CD14-positive monocyte (primary cell): ENCODE data around the gene MRTFB. TPM values are rescaled to one million over a fixed set of nuclear protein-coding genes. Genes with fewer than 3 reads are reported as not detected.

Experiments
- DNase-seq, 3 donors: peaks; one replicate each; pipeline ENCODE4 v3.0.0-alpha.2; 2011 to 2022
- H2AFZ ChIP-seq: 2 replicates; pipeline ENCODE4 v1.6.0; 2012; ENCODE audit warnings: mild to moderate bottlenecking, low read depth, low read length, inconsistent platforms; ENCODE audit not compliant: insufficient read depth, poor library complexity, severe bottlenecking
- H3K27ac ChIP-seq, 2 donors: 1 replicate in 1 of 2; 2 replicates in 1 of 2; pipeline ENCODE4 v1.5.1; 2012 to 2013; ENCODE audit warnings: low read length in 2 of 2, control low read depth in 1 of 2, inconsistent platforms in 1 of 2, low read depth in 1 of 2, mild to moderate bottlenecking in 1 of 2
- H3K27me3 ChIP-seq, 2 donors: one replicate each; pipeline versions ENCODE4 v1.6.0 to v1.6.1; 2011 to 2013; ENCODE audit warnings: low read length in 2 of 2; ENCODE audit not compliant: control insufficient read depth in 2 of 2, insufficient read depth in 2 of 2
- H3K36me3 ChIP-seq, 2 donors: replicated peaks in 1 of 2; 1 replicate in 1 of 2; 2 replicates in 1 of 2; pipeline versions ENCODE4 v1.5.1 to v1.6.1; 2012 to 2013; ENCODE audit warnings: low read length in 2 of 2, control low read depth in 1 of 2, inconsistent platforms in 1 of 2, mild to moderate bottlenecking in 1 of 2; ENCODE audit not compliant: insufficient read depth in 2 of 2, control insufficient read depth in 1 of 2
- H3K4me1 ChIP-seq, 2 donors: 1 replicate in 1 of 2; 2 replicates in 1 of 2; pipeline versions ENCODE4 v1.5.1 to v1.6.1; 2012 to 2013; ENCODE audit warnings: low read length in 2 of 2, control low read depth in 1 of 2, inconsistent platforms in 1 of 2, mild to moderate bottlenecking in 1 of 2, moderate library complexity in 1 of 2; ENCODE audit not compliant: insufficient read depth in 2 of 2, control insufficient read depth in 1 of 2
- H3K4me2 ChIP-seq: replicated peaks from 2 replicates; pipeline ENCODE3; 2012; ENCODE audit warnings: low read length, moderate library complexity, mild to moderate bottlenecking; ENCODE audit not compliant: poor library complexity, severe bottlenecking; ENCODE audit errors: extremely low read depth
- H3K4me3 ChIP-seq, 3 experiments: fragments of 200-600 bp in 1 of 3; sonication (generic) in 1 of 3; replicated peaks in 1 of 3; 1 replicate in 2 of 3; 2 replicates in 1 of 3; pipeline ENCODE4 v1.5.1; 2011 to 2013; ENCODE audit warnings: low read length in 3 of 3, mild to moderate bottlenecking in 3 of 3, control low read depth in 2 of 3, low read depth in 2 of 3, inconsistent platforms in 1 of 3, moderate library complexity in 1 of 3
- H3K79me2 ChIP-seq: 2 replicates; pipeline ENCODE4 v1.6.0; 2012; ENCODE audit warnings: mild to moderate bottlenecking, control low read depth, inconsistent platforms, low read length, moderate library complexity; ENCODE audit not compliant: insufficient read depth
- H3K9ac ChIP-seq: 2 replicates; pipeline ENCODE4 v1.6.0; 2017; ENCODE audit warnings: low read length, mild to moderate bottlenecking; ENCODE audit not compliant: insufficient read depth, poor library complexity, severe bottlenecking
- H3K9me3 ChIP-seq, 2 donors: replicated peaks in 1 of 2; 1 replicate in 1 of 2; 2 replicates in 1 of 2; pipeline versions ENCODE4 v1.5.1 to v1.6.1; 2012 to 2013; ENCODE audit warnings: low read length in 2 of 2, control low read depth in 1 of 2; ENCODE audit not compliant: control insufficient read depth in 1 of 2, insufficient read depth in 1 of 2
- H4K20me1 ChIP-seq: 2 replicates; pipeline ENCODE4 v1.6.0; 2012; ENCODE audit warnings: mild to moderate bottlenecking, low read length, control low read depth, moderate library complexity; ENCODE audit not compliant: insufficient read depth
- H3K27ac Mint-ChIP-seq, 7 donors: one replicate each; pipeline ENCODE4 v1.8.0; 2020; ENCODE audit warnings: mild to moderate bottlenecking in 7 of 7, mixed read lengths in 7 of 7, moderate library complexity in 6 of 7, inconsistent platforms in 2 of 7
- H3K27me3 Mint-ChIP-seq, 3 donors: one replicate each; pipeline ENCODE4 v1.8.0; 2021 to 2022; ENCODE audit warnings: low read depth in 3 of 3, mild to moderate bottlenecking in 3 of 3, mixed read lengths in 3 of 3, moderate library complexity in 3 of 3, inconsistent platforms in 1 of 3
- H3K36me3 Mint-ChIP-seq, 2 donors: one replicate each; pipeline ENCODE4 v1.8.0; 2020; ENCODE audit warnings: mixed read lengths in 2 of 2, inconsistent platforms in 1 of 2, mild to moderate bottlenecking in 1 of 2
- H3K4me1 Mint-ChIP-seq: one replicate; pipeline ENCODE4 v1.8.0; 2020; ENCODE audit warnings: mild to moderate bottlenecking, mixed read lengths
- H3K4me3 Mint-ChIP-seq, 2 donors: one replicate each; pipeline ENCODE4 v1.8.0; 2020; ENCODE audit warnings: mild to moderate bottlenecking in 2 of 2, mixed read lengths in 2 of 2, moderate library complexity in 1 of 2
- H3K9me3 Mint-ChIP-seq, 7 donors: one replicate each; pipeline ENCODE4 v1.8.0; 2020 to 2022; ENCODE audit warnings: mixed read lengths in 7 of 7, mild to moderate bottlenecking in 6 of 7, moderate library complexity in 6 of 7, inconsistent platforms in 2 of 7
- WGBS: methylation state at CpG from one replicate; pipeline ENCODE4 v1.1.5; 2013; ENCODE audit warnings: missing lambda C conversion rate; ENCODE audit not compliant: insufficient coverage; 5-methylcytosine and 5-hydroxymethylcytosine counted together
- intact Hi-C, 2 donors: fragments of 100-400 bp; cut with micrococcal nuclease; formaldehyde crosslinking; loops; one replicate each; pipeline versions ENCODE4 v1.15.0 to v1.15.1; 2023
- polyA plus RNA-seq, 3 donors: library from polyadenylated mRNA; depleted of rRNA in 1 of 3; unstranded in 2 of 3; stranded (reverse) in 1 of 3; fragments of 300-500 nt in 2 of 3; fragments of >200 nt in 1 of 3; fragmentation: Illumina TruSeq in 2 of 3; gene quantifications; 1 replicate in 2 of 3; 2 replicates in 1 of 3; pipeline ENCODE4 v1.2.3, GENCODE V29; 2012 to 2021
- TF ChIP-seq, protein P1 (sequence below): fragments of 200-600 bp; IDR thresholded peaks from one replicate; pipeline ENCODE4 v1.8.0; 2022; ENCODE audit warnings: antibody characterized with exemption, mild to moderate bottlenecking

The MRTFB gene
- polyA plus RNA-seq, 3 donors, result 0.69 to 1.4 (median 0.87) TPM

GRCh38 chr16:14063618-14064581 is 7.2 kb upstream of the MRTFB start:
- 91% methylated on average over 5 of the region's 6 CpGs for WGBS
- H3K4me3 ChIP-seq, result no peak overlapping the region
- Mint-ChIP-seq H3K36me3 (no peaks in the 10 kb centered on the region), H3K9me3 (peaks cover 0 to 3% (median 0%) of the 10 kb centered on the region in 7 donors), H3K27me3 (peaks cover 3 to 5% (median 4%) of the 10 kb centered on the region in 3 donors), H3K4me3 (no peak overlapping the region), H3K27ac (no peak overlapping the region), H3K4me1 (no peaks in the 10 kb centered on the region)
- DNase-seq, result no peak
- intact Hi-C loops, result no loop called here
- H3K36me3 ChIP-seq, result no peaks in the 10 kb centered on the region
- H3K9me3 ChIP-seq, result no peaks in the 10 kb centered on the region
- TF ChIP-seq, protein P1, sequence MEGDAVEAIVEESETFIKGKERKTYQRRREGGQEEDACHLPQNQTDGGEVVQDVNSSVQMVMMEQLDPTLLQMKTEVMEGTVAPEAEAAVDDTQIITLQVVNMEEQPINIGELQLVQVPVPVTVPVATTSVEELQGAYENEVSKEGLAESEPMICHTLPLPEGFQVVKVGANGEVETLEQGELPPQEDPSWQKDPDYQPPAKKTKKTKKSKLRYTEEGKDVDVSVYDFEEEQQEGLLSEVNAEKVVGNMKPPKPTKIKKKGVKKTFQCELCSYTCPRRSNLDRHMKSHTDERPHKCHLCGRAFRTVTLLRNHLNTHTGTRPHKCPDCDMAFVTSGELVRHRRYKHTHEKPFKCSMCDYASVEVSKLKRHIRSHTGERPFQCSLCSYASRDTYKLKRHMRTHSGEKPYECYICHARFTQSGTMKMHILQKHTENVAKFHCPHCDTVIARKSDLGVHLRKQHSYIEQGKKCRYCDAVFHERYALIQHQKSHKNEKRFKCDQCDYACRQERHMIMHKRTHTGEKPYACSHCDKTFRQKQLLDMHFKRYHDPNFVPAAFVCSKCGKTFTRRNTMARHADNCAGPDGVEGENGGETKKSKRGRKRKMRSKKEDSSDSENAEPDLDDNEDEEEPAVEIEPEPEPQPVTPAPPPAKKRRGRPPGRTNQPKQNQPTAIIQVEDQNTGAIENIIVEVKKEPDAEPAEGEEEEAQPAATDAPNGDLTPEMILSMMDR, result no peak
- no peaks in the 10 kb centered on the region for H3K27me3 ChIP-seq
- H2AFZ ChIP-seq, result no peak overlapping the region
- H3K9ac ChIP-seq, result no peak overlapping the region
- no peaks in the 10 kb centered on the region for H3K79me2 ChIP-seq
- H3K4me1 ChIP-seq, result no peaks in the 10 kb centered on the region
- H3K27ac ChIP-seq, result no peak overlapping the region
- H4K20me1 ChIP-seq, result no peaks in the 10 kb centered on the region
- H3K4me2 ChIP-seq, result no peak overlapping the region

GRCh38 chr16:14069818-14070217 is 1.3 kb upstream of the MRTFB start:
- H3K27ac Mint-ChIP-seq, result peak overlapping the region in 1 of 7 donors; percentile 33
- H3K4me1 Mint-ChIP-seq, result peaks cover 11% of the 10 kb centered on the region
- Histone ChIP-seq H3K4me3 (no peak overlapping the region), H2AFZ (peak overlapping the region; percentile 99), H3K27me3 (peaks cover 5 to 14% of the 10 kb centered on the region in 2 donors), H3K4me2 (no peak overlapping the region), H3K36me3 (no peaks in the 10 kb centered on the region), H3K9me3 (no peaks in the 10 kb centered on the region), H3K9ac (no peak overlapping the region), H3K4me1 (peaks cover 11 to 17% of the 10 kb centered on the region in 2 donors), H3K79me2 (no peaks in the 10 kb centered on the region), H4K20me1 (no peaks in the 10 kb centered on the region), H3K27ac (no peak overlapping the region)
- no peak for DNase-seq
- H3K9me3 Mint-ChIP-seq, result no peaks in the 10 kb centered on the region
- H3K27me3 Mint-ChIP-seq, result peaks cover 4 to 17% (median 16%) of the 10 kb centered on the region in 3 donors
- no peaks in the 10 kb centered on the region for H3K36me3 Mint-ChIP-seq
- TF ChIP-seq, protein P1, result no peak
- 100% methylated on average over 4 of the region's 4 CpGs for WGBS
- H3K4me3 Mint-ChIP-seq, result no peak overlapping the region
- intact Hi-C loops, result loop anchor here (5.0 to 10.0 kb wide), 2 partner anchors 145 to 148 kb away; partner anchors contain the start of gene ERCC4 (in 2 of the 2)
